Amniotic stem cell (primary cell): ENCODE results near the gene KRT14.
"Not testable (repeated sequence)": the region's sequence is repeated elsewhere in the genome, so short reads cannot be mapped to it uniquely, and the experiment has no call there.

ENCODE experiments used
- DNase-seq: peaks from one replicate; lab custom pipeline; 2025; lab: John Stamatoyannopoulos, UW

KRT14 gene

GRCh38 chr17:41602524-41602923, 15.8 kb upstream of the KRT14 start:
- DNase-seq = no peak

DNA sequence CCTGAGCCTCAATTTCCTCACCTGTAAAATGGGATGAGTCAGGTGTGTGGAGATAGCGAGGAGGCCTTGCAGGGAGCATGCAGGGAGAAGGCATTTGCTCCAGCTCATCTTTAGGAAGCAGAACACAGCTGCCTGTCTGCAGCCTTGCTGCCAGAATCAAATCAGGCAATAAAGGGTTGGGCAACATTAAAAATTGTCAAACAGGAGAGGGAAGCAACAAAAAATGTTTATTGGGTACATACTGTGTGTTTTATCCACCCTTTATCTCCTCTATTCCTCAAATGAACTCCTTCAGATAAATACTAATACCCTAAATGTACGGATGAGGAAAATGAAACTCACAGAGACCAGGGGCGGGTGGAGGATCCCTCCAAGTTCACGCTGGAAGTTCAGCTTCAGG, 13.6 kb upstream of the KRT14 start:
- DNase-seq = no peak

- no peak for DNase-seq
Measured at GRCh38 chr17:41599680-41600079, 13.0 kb upstream of the KRT14 start.

DNA sequence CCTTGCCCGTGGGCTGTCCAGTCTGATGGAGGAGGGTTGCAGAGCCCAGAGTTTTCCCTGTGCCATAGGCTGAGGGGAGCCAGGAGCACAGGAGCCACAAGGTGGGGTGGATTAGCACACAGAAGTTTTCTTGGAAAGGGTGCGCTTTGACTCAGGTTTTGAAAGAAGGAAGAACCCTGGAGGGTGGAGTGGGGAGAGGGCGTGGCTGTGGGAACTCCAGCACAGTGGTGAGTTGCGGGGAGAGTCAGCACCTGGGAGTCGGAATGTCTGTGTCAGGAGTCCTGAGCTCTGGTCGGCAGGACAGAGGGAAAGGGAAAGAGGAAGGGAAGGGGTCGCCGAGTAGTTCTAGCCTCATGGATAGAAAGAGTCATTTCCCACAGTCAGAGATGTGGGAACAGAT, 8.9 kb upstream of the KRT14 start:
- no peak for DNase-seq

- DNase-seq = no peak
Measured at GRCh38 chr17:41594363-41594915, 7.7 kb upstream of the KRT14 start.

DNA sequence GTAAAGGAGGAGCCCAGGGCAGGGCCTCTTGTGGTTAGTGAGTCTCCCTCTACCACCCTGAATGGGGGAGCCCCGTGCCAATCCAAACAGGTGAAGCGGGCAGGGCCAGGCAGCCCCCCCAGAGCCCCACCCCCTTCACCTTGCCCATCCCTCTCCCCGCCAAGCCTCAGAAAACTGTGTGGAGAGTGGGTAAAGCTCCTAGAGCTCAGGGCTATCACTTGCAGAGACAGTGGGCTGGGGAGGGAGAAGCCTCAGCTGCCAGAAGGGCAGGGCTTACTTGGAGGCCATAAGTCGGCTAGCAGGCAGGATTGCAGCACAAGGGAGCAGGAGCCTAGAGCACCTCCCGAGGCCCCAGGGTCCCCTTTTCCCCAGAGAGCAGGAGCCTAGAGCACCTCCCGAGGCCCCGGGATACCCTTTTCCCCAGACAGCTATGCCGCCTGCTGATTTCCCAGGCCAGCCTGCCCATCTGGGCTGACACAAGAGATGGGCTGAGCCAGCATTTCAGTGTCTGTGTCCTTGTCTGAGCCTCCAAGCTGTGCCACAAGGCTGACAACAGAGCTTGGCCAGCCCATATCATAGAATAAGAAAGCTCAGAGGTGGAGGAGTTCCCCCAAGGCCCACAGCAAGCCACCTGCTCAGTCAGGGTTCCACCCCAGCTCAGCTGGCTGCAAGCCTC, 6.7 kb upstream of the KRT14 start:
- DNase-seq = no peak

- no peak for DNase-seq
Measured at GRCh38 chr17:41592601-41593305, 6.1 kb upstream of the KRT14 start.

DNA sequence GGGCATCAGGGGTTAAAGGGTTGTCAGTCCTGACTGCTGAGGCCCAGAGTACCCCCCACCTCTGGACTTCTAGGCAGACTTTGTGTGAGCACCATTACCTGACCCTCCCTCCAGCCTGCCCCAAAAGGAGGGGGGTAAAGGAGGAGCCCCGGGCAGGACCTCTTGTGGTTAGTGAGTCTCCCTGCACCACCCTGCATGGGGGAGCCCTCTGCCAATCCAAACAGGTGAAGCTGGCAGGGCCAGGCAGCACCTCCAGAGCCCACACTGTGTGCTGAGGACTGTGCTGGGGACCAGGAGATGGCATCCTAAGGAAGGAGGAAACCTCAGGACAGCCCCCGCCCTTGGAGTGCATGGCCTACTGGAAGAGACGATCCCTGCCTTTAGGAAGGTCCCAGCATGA, 2.6 kb upstream of the KRT14 start:
- DNase-seq = no peak

DNA sequence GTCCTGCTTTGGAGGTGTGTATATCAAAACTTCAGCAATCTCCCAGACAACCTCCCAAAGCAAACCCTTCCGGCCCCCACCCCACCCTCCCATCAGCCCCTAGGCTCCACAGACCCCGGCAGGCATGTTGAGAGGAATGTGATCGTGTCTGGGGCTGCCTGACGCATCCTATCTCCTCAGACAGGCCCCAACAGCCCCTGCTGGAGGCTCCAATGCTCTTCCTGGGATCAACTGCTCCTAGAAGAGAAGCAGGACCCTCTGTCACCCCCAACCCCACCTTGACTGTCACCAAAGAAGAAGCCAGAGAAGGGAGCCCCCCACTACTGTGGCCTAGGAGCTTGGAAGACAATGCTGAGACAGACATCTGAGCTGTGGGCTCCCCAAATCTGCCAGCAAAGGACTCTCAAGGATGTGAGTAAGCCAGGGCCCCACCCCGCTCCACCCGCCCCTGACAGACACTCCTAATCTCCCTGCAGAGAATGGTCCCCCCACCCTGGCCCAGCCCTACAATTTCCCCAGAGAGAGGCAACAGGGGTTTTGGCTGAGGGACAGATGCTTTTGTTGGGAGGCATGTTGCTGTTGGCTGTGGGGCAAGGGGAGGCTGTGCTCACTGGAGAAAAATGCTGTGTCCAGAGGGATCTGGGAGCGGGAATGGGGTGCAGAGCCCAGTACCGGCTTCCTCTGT, 1.6 kb upstream of the KRT14 start:
- no peak for DNase-seq

DNA sequence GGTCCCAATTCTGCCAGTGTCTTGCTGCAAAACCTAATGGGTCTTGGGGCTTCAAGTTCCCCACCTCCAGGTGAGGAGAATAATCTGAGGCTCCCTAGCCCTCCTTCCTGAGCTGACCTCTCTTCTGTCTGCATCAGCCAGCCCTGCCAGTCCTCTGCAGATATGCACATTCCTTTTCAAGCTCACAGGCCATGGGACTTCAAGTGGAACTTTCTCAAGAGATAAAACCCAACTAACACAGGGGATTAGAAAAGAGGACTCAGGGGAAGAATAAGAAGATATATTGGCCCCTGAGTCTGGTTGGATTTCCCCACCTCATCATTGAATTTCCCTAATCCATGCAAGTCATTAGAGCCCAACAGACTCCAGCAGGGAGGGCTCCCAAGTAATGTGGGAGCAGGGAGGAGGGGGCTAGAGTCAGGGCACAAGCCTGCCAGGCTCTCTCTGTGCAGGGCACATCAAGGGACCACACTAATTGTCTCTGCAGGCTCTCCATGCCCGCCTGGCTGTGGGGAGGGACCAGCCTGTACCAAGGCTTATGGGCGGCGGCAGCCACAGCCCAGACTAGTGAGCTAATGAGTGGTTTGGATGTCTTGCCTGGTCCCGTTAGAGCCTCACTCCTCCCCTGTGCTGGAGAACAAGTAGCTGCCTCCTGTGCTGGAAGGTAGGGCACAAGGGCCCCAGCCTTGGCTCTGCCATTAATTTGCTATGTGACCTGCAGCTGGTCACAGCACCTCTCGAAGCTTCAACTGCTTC, 1.2 kb downstream of the KRT14 start:
- no peak for DNase-seq

DNA sequence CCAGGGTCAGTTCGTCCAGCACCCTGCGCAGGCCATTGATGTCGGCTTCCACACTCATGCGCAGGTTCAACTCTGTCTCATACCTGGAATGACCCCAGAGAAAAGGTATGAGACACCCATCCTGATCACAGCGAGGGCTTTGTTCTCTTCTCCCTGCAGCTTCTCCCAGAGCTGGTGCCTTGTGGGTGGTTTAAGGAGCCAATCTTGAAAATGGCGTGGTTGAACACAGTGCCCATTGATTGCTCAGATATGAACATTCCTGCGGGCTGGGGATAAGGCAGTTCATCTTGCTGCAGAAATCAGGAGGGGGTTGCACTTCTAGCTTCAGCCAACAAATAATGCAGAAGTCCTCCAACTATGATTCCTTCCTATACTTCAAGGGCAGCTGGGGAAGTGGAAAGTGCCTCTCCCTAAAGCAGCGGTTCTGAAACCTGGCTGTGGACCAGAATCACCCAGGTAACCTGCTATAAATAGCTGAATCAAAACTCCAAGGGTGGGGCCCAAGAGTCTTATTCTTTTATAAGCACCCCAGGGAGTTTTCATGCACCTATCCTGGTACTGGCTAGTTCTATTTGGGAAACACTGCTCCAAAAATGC, 2.3 kb downstream of the KRT14 start:
- not testable (repeated sequence) for DNase-seq

GRCh38 chr17:41583137-41584127, 3.3 kb downstream of the KRT14 start:
- no peak for DNase-seq

DNA sequence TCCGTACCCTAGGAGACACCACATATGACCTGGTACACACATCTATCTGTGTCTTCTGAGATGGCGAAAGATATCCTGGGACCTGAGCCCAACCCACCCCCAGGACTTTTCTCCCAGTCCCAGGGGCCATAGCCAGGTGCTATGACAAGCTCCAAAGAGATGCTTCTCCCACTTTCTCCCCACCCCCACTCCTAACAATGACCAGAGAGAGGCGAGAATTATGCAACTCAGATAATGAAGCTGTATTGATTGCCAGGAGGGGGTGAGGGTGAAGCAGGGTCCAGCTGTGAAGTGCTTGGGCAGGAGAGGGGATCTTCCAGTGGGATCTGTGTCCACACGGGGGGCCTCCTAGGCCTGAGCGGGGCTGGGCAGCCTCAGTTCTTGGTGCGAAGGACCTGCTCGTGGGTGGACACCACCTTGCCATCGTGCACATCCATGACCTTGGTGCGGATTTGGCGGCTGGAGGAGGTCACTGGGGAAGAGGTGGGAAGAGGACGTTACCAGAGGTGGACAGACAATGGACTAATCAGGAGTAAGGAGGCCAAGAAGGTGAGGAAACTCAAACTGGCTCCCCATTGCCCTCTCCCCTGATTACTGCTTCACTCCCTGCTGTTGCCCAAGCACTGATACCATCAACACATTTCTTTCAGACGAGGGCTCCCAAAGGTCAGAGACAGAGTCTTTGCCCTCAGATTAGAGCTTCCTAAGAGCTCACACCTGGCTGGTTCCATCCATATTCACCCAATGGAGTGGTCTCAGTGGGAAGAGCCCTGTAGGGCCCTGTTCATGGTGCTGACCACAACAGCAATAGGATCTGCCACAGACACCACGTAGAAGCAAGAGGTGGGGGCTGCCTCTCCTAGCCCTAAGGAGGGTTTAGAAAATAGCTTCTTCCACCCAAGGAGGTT, 4.4 kb downstream of the KRT14 start:
- DNase-seq = not testable (repeated sequence)

- DNase-seq = no peak
Measured at GRCh38 chr17:41581366-41582060, 5.2 kb downstream of the KRT14 start.

DNA sequence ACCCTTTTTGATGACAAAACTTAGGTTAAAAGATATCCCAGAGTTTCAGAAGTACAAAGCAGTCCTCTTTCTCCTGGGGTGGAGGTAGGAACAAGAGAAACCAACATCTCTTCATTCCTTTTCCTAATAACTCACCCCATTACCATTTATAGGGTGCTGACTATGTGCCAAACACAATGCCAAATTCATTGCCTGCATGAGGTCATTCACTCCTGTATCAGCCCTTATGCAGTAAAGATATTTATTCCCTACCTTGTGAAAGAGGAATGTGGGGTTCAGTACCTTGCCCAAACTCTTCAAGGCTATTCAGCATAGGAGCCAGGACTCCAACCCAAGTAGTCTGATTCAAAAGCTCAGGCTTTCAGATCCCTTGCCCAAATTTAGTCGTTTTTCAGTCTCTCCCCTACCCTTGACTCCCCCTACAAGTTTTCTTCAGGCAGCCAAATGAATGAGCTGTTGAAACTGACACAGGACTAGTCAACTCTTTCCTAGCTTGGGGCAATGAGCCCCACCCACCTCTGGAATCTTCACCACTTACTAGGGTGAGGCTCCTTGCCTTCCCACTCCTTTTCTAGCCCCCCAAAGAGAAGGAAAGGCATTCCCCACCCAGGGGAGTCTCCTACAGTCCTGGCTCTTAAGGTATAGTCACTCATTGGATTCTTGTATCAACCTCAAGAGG, 5.9 kb downstream of the KRT14 start:
- no peak for DNase-seq

- DNase-seq = no peak
Measured at GRCh38 chr17:41580244-41580575, 6.5 kb downstream of the KRT14 start.

GRCh38 chr17:41579484-41580243, 7.0 kb downstream of the KRT14 start:
- no peak for DNase-seq

DNA sequence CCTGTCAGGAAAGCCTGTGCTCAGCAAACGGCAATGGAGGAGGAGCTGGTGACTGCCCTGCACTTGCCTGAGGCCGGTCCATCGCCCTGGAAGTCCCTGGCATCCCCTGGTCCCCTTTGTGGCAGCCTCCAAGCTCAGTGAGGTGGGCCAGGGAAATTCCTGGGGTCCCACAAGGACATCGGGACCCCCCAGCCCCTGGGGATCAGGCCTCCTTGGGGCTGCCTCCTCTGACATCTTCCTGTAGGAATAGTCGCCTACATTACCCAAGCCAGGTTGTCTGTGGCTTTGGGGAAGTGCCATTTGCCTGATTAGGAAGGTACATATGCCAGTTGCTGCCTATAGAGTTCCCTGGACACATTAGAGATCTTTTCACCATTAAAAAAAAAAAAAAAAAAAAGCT, 7.7 kb downstream of the KRT14 start:
- DNase-seq = no peak
